ENCODE results near the gene NOL6. TPM values are rescaled to one million over a fixed set of nuclear protein-coding genes. Genes with fewer than 3 reads are reported as not detected.

The NOL6 gene
- total and polyA plus RNA-seq, 2 of the 13 experiments (the other 11 are each of a cell fraction or from before 2014, with no cell fraction given): 17.0 to 30.2 TPM

GRCh38 chr9:33415501-33416038 is 58.2 kb downstream of the NOL6 start (continued):
- TF ChIP-seq, protein P1, sequence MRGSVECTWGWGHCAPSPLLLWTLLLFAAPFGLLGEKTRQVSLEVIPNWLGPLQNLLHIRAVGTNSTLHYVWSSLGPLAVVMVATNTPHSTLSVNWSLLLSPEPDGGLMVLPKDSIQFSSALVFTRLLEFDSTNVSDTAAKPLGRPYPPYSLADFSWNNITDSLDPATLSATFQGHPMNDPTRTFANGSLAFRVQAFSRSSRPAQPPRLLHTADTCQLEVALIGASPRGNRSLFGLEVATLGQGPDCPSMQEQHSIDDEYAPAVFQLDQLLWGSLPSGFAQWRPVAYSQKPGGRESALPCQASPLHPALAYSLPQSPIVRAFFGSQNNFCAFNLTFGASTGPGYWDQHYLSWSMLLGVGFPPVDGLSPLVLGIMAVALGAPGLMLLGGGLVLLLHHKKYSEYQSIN (CRISPR knock-in tag; IDR thresholded peaks at IDR 0.05; ENCODE audit: borderline replicate concordance): no peak
- TF ChIP-seq NFIC (IDR thresholded peaks at IDR 0.05; ENCODE audit: low read length): peak; percentile 79
- TF ChIP-seq HBP1 (CRISPR knock-in tag; IDR thresholded peaks at IDR 0.05; ENCODE audit: low read depth): peak; percentile 87
- no peak for TF ChIP-seq SRY (CRISPR knock-in tag; IDR thresholded peaks at IDR 0.05)
- no peak for TF ChIP-seq ZNF513 (CRISPR knock-in tag; conservative IDR thresholded peaks at IDR 0.05)
- peak; percentile 98 for TF ChIP-seq CCDC6 (CRISPR knock-in tag; IDR thresholded peaks at IDR 0.05)
- TF ChIP-seq TAF15 (IDR thresholded peaks at IDR 0.05; ENCODE audit: low read depth, low read length, poor library complexity, severe bottlenecking): no peak
- TF ChIP-seq ZNF160 (CRISPR knock-in tag; IDR thresholded peaks at IDR 0.05): peak; percentile 85; the same call in 1 of the 2 replicates
- TF ChIP-seq ZNF503 (CRISPR knock-in tag; IDR thresholded peaks at IDR 0.05): peak; percentile 100
- TF ChIP-seq ZNF446 (CRISPR knock-in tag; IDR thresholded peaks at IDR 0.05): no peak
- no peak for TF ChIP-seq BRD4 (CRISPR knock-in tag; IDR thresholded peaks at IDR 0.05)
- TF ChIP-seq, protein P2, sequence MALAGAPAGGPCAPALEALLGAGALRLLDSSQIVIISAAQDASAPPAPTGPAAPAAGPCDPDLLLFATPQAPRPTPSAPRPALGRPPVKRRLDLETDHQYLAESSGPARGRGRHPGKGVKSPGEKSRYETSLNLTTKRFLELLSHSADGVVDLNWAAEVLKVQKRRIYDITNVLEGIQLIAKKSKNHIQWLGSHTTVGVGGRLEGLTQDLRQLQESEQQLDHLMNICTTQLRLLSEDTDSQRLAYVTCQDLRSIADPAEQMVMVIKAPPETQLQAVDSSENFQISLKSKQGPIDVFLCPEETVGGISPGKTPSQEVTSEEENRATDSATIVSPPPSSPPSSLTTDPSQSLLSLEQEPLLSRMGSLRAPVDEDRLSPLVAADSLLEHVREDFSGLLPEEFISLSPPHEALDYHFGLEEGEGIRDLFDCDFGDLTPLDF (CRISPR knock-in tag; IDR thresholded peaks at IDR 0.05): peak; percentile 42; the same call in 1 of the 2 replicates
- TF ChIP-seq SATB2 (CRISPR knock-in tag; IDR thresholded peaks at IDR 0.05): no peak
- peak; percentile 94; the same call in 1 of the 2 replicates for TF ChIP-seq ZSCAN29 (CRISPR knock-in tag; conservative IDR thresholded peaks at IDR 0.05)
- TF ChIP-seq ZNF790 (CRISPR knock-in tag; IDR thresholded peaks at IDR 0.05; ENCODE audit: borderline replicate concordance): no peak
- no peak for TF ChIP-seq GLI4 (CRISPR knock-in tag; IDR thresholded peaks at IDR 0.05; ENCODE audit: borderline replicate concordance)
- TF ChIP-seq NPAS2 (CRISPR knock-in tag; IDR thresholded peaks at IDR 0.05; ENCODE audit: borderline replicate concordance): no peak
- TF ChIP-seq CREB1 (IDR thresholded peaks at IDR 0.05): peak; percentile 89
- peak; percentile 94 for TF ChIP-seq CREB1 (CRISPR knock-in tag; IDR thresholded peaks at IDR 0.05)
- TF ChIP-seq MTA1 (CRISPR knock-in tag; IDR thresholded peaks at IDR 0.05; ENCODE audit: borderline replicate concordance): peak; percentile 99
- no peak for TF ChIP-seq POLR2AphosphoS5 (IDR thresholded peaks at IDR 0.05; ENCODE audit: low read depth, low read length)
- TF ChIP-seq JUND (CRISPR knock-in tag; IDR thresholded peaks at IDR 0.05): peak; percentile 87

All from HepG2 (cell line).